HG03097 (cell line): ENCODE results near the gene AFG3L2.

Source experiments
- ATAC-seq: cut with Tn5 transposase; IDR thresholded peaks from one replicate; pipeline ENCODE4 v1.9.1; 2021; ENCODE audit not compliant: unreplicated experiment, low FRiP score

The AFG3L2 gene

DNA sequence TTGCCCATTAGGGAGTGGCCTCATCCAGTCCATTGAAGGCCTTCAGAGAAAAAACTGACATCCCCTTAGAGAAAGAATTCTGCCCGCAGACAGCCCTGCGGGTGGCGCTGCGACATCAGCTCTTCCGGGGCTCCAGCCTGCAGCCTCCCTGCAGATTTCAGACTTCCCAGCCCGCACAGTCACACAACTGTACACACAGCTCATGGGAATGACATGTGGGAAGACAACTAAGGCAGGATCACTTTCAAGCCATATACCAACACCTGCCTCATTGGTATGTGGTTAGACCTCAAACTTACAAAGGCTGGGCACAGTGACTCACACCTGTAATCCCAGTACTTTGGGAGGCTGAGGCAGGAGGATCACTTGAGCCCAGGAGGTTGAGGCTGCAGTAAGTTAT lies 93.8 kb downstream of the AFG3L2 start:
- no peak for ATAC-seq

DNA sequence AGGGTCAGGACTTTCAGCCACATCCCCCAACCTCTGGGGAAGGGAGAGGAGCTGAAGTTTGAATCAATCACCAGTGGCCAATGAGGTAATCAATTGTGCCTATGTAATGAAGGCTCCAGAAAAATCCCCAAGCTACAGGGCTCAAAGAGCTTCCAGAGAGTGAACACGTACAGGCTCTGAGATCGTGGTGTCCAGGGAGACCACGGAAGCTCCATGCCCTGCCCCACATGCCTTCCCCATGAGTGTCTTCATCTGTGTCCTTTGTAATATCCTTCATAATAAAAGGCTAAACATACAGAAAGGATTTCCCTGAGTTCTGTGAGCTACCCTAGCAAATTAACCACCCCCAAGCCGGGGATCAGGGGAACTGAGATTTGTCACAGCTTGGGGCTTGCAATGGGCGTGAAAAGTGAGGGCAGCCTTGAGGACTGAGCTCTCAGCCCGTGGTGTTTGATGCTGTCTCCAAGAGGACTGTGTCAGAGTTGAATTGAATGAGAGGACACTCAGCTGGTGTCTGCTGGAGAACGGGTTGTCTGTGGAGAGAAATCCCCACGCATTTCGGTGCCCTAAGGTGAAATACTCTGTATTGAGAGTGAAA lies 94.5 kb downstream of the AFG3L2 start:
- ATAC-seq = no peak

DNA sequence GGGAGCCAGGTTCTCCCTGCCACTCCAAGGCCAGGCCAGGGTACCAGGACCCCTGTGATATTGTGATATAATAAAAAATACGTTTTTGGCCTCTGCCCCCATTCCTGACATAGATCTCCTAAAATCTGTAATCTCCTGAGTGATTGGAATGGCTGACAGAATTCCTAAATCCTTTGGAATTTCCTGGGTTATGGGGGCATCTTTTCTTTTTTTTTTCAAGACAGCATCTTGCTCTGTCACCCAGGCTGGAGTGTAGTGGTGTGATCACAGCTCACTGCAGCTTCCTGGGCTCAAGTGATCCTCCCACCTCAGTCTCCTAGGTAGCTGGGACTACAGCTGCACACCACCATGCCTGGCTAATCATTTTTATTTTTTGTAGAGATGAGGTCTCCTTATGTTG lies 95.2 kb downstream of the AFG3L2 start:
- no peak for ATAC-seq

DNA sequence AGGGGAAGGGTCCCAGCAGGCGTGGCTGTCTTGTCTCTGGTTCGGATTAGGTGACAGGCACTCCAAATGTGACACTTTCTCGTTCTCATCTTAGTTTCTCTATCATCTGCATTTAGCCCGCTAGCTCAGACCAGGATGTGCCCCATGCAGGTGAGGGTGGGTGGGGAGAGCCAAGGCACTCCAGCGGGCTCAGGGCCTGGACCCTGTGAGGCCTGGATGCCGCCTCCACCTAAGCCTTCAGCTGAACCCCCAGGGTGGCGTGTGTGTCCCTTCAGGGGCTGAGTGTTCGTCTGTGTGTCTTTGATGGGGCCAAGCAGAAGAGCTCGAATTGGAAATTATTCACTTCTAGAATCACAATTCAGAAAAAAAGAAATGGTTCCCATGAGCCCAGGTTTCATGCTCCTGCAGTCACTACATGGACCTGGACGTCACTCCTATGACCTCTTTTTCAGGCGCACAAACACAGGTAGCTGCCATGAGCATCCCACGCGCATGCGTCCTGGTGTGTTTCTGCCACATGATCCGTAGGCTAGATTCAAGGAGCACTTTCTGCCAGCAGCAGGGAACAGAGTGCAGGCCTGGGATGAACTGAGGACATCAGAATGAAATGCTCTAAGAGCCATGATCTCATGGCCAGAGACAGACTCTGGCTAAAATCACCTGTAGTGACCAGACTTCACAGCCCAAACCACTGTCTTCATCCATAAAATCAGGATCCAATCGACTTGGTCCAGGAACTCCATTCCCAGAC lies 97.1 kb downstream of the AFG3L2 start:
- ATAC-seq = no peak
